Measurements from ENCODE around the gene PRSS22.

The PRSS22 gene

GRCh38 chr16:2816751-2817339 lies 41.1 kb downstream of the PRSS22 start, which contains the start of gene PRSS21:
Gene PRSS21, plus strand, starts transcription at chr16:2817237. Its CDS starts 32 bp downstream, at chr16:2817269.
- in situ Hi-C loops (cut with MboI; ENCODE audit: low sequenced_read_pairs), result no loop called here

- in situ Hi-C loops (cut with MboI; ENCODE audit: low sequenced_read_pairs), result no loop called here
Measured at GRCh38 chr16:2815299-2815771, 42.6 kb downstream of the PRSS22 start.

- in situ Hi-C loops (cut with MboI; ENCODE audit: low sequenced_read_pairs), result no loop called here
Measured at GRCh38 chr16:2814551-2815298, 43.2 kb downstream of the PRSS22 start.

GRCh38 chr16:2813771-2814221 lies 44.2 kb downstream of the PRSS22 start:
- in situ Hi-C loops (cut with MboI; ENCODE audit: low sequenced_read_pairs), result no loop called here

GRCh38 chr16:2811703-2812471 lies 46.1 kb downstream of the PRSS22 start:
- in situ Hi-C loops (cut with MboI; ENCODE audit: low sequenced_read_pairs), result no loop called here

- in situ Hi-C loops (cut with MboI; ENCODE audit: low sequenced_read_pairs), result no loop called here
Measured at GRCh38 chr16:2810651-2811050, 47.3 kb downstream of the PRSS22 start.

- in situ Hi-C loops (cut with MboI; ENCODE audit: low sequenced_read_pairs), result no loop called here
Measured at GRCh38 chr16:2809149-2809760, 48.7 kb downstream of the PRSS22 start.

GRCh38 chr16:2808181-2808580 lies 49.8 kb downstream of the PRSS22 start:
- in situ Hi-C loops (cut with MboI; ENCODE audit: low sequenced_read_pairs), result no loop called here

- in situ Hi-C loops (cut with MboI; ENCODE audit: low sequenced_read_pairs), result no loop called here
Measured at GRCh38 chr16:2806286-2806685, 51.7 kb downstream of the PRSS22 start.

- in situ Hi-C loops (cut with MboI; ENCODE audit: low sequenced_read_pairs), result no loop called here
Measured at GRCh38 chr16:2804728-2805127, 53.2 kb downstream of the PRSS22 start.

GRCh38 chr16:2803545-2804195 lies 54.3 kb downstream of the PRSS22 start:
- in situ Hi-C loops (cut with MboI; ENCODE audit: low sequenced_read_pairs), result no loop called here

Data from HL-60/S4 (cell line).